Nephron (organoid): ENCODE data around the gene GLDN.

ENCODE experiments used
- H3K27ac Mint-ChIP-seq, 3 experiments: 2 replicates each; pipeline ENCODE4 v1.8.0; 2020; ENCODE audit warnings: mixed read lengths in 3 of 3, mild to moderate bottlenecking in 2 of 3, moderate library complexity in 1 of 3
- H3K27me3 Mint-ChIP-seq: 2 replicates; pipeline ENCODE4 v1.8.0; 2021; ENCODE audit warnings: low read depth, mild to moderate bottlenecking, moderate library complexity, mixed read lengths
- H3K36me3 Mint-ChIP-seq: 2 replicates; pipeline ENCODE4 v1.8.0; 2020; ENCODE audit warnings: low read depth, mixed read lengths
- H3K4me1 Mint-ChIP-seq: 2 replicates; pipeline ENCODE4 v1.8.0; 2020; ENCODE audit warnings: mixed read lengths
- H3K4me3 Mint-ChIP-seq, 3 experiments: 2 replicates each; pipeline ENCODE4 v1.8.0; 2020; ENCODE audit warnings: mild to moderate bottlenecking in 3 of 3, mixed read lengths in 3 of 3, moderate library complexity in 2 of 3
- H3K9me3 Mint-ChIP-seq: 2 replicates; pipeline ENCODE4 v1.8.0; 2020; ENCODE audit warnings: mixed read lengths
- CTCF ChIP-seq, 3 experiments: fragments of 200-600 bp; sonication (generic); IDR thresholded peaks; one replicate each; pipeline ENCODE4 v1.5.0; 2021; ENCODE audit warnings: antibody characterized with exemption in 3 of 3; ENCODE audit not compliant: unreplicated experiment in 3 of 3

Gene GLDN

GRCh38 chr15:51346136-51346535 is 4.7 kb downstream of the GLDN start:
- Mint-ChIP-seq H3K4me3 (no peak overlapping the region), H3K9me3 (no peaks in the 10 kb centered on the region), H3K27ac (no peak overlapping the region), H3K36me3 (no peaks in the 10 kb centered on the region), H3K27me3 (peaks cover 41% of the 10 kb centered on the region), H3K4me1 (no peaks in the 10 kb centered on the region)
- no peak for TF ChIP-seq CTCF (IDR thresholded peaks at IDR 0.05; ENCODE audit: unreplicated experiment in 3 of 3)

DNA sequence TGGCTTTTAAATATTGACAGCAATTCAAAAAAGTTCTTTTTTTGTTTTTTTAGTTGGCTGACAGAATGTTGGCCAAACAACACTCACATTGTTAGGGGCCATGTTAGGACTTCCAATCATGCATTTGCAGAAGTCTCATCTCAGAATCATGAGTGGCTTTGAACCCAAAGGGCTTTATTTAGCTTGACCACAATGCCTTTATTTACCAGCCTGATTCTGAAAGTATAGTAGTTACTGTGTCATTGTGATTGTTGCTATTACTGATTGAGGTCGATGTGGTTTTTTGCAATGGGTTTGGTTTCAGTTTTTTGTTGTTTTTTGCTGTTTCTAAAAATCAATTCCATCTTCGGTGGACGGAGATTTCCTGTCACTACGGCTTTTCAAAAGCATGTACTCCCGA is 7.2 kb downstream of the GLDN start:
- Mint-ChIP-seq H3K4me3 (no peak overlapping the region), H3K36me3 (no peaks in the 10 kb centered on the region), H3K27ac (no peak overlapping the region), H3K27me3 (peaks cover 28% of the 10 kb centered on the region), H3K4me1 (peaks cover 4% of the 10 kb centered on the region), H3K9me3 (no peaks in the 10 kb centered on the region)
- TF ChIP-seq CTCF (IDR thresholded peaks at IDR 0.05; ENCODE audit: unreplicated experiment in 3 of 3) = no peak

GRCh38 chr15:51349156-51349844 is 7.8 kb downstream of the GLDN start:
- TF ChIP-seq CTCF (IDR thresholded peaks at IDR 0.05; ENCODE audit: unreplicated experiment in 3 of 3) = no peak

DNA sequence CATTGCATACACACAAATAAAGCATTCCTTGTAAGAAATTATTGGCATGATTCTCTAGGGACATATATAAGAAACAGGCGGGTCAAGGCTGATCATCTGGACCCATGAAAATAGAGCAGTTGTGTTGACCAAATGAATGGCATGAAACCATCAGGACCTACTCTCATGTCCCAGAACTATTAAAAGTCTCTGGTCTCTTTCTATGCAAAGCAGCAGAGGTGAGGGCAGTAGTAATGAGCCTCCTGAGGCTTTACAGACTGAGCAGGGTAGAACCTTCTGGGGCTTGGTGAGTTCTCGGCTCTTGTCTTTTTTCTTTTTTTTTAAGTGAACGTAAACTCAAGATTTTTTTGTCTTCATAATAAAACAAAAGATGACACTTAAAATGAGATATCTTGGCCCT is 9.3 kb downstream of the GLDN start:
- peaks cover 20% of the 10 kb centered on the region for H3K27me3 Mint-ChIP-seq
- H3K36me3 Mint-ChIP-seq = no peaks in the 10 kb centered on the region
- H3K27ac Mint-ChIP-seq = no peak overlapping the region
- no peak for TF ChIP-seq CTCF (IDR thresholded peaks at IDR 0.05; ENCODE audit: unreplicated experiment in 3 of 3)
- H3K4me3 Mint-ChIP-seq = no peak overlapping the region
- H3K9me3 Mint-ChIP-seq = no peaks in the 10 kb centered on the region
- H3K4me1 Mint-ChIP-seq = peaks cover 6% of the 10 kb centered on the region

More at GRCh38 chr15:51349156-51349844, 7.8 kb downstream of the GLDN start:
- peaks cover 22% of the 10 kb centered on the region for H3K27me3 Mint-ChIP-seq
- no peaks in the 10 kb centered on the region for H3K36me3 Mint-ChIP-seq
- H3K27ac Mint-ChIP-seq = no peak overlapping the region
- H3K9me3 Mint-ChIP-seq = no peaks in the 10 kb centered on the region
- no peak overlapping the region for H3K4me3 Mint-ChIP-seq
- peaks cover 6% of the 10 kb centered on the region for H3K4me1 Mint-ChIP-seq

- Mint-ChIP-seq H3K27me3 (peaks cover 15% of the 10 kb centered on the region), H3K9me3 (peaks cover 2% of the 10 kb centered on the region), H3K4me3 (no peak overlapping the region), H3K27ac (no peak overlapping the region), H3K4me1 (peaks cover 6% of the 10 kb centered on the region), H3K36me3 (no peaks in the 10 kb centered on the region)
- no peak for TF ChIP-seq CTCF (IDR thresholded peaks at IDR 0.05; ENCODE audit: unreplicated experiment in 3 of 3)
Observed at GRCh38 chr15:51353976-51354375, 12.5 kb downstream of the GLDN start.

GRCh38 chr15:51355096-51355495 is 13.6 kb downstream of the GLDN start:
- Mint-ChIP-seq H3K27me3 (peaks cover 12% of the 10 kb centered on the region), H3K9me3 (peaks cover 2% of the 10 kb centered on the region), H3K4me3 (no peak overlapping the region), H3K4me1 (peaks cover 6% of the 10 kb centered on the region), H3K36me3 (no peaks in the 10 kb centered on the region), H3K27ac (no peak overlapping the region)
- TF ChIP-seq CTCF (IDR thresholded peaks at IDR 0.05; ENCODE audit: unreplicated experiment in 3 of 3) = no peak
